Esophagus squamous epithelium (tissue), 5 donors: Measurements from ENCODE around the gene ZNF750. TPM values are rescaled to one million over a fixed set of nuclear protein-coding genes. Genes with fewer than 3 reads are reported as not detected.
A peak's percentile ranks its signal among the peaks of the same experiment; 100 is the strongest.

Experiments
- DNase-seq: peaks from one replicate; lab custom pipeline; 2025; lab: John Stamatoyannopoulos, UW
- H3K27ac ChIP-seq, 4 donors: fragments of 200-600 bp; sonication (generic); one replicate each; pipeline ENCODE4 v1.5.1; 2016 to 2019; ENCODE audit warnings: mild to moderate bottlenecking in 1 of 4
- H3K27me3 ChIP-seq, 4 donors: fragments of 200-600 bp; sonication (generic); 1 replicate in 3 of 4; 2 replicates in 1 of 4; pipeline versions ENCODE4 v1.5.1 to v1.6.0; 2017 to 2021; ENCODE audit warnings: antibody characterized with exemption in 1 of 4
- H3K36me3 ChIP-seq, 3 donors: fragments of 200-600 bp; sonication (generic); one replicate each; pipeline ENCODE4 v1.5.1; 2016 to 2019
- H3K4me1 ChIP-seq, 3 donors: fragments of 200-600 bp; sonication (generic); one replicate each; pipeline ENCODE4 v1.5.1; 2017 to 2019
- H3K4me3 ChIP-seq, 4 donors: fragments of 200-600 bp; sonication (generic); 1 replicate in 3 of 4; 2 replicates in 1 of 4; pipeline ENCODE4 v1.5.1; 2016 to 2019; ENCODE audit warnings: mild to moderate bottlenecking in 2 of 4, moderate library complexity in 1 of 4
- H3K9me3 ChIP-seq, 3 donors: fragments of 200-600 bp; sonication (generic); one replicate each; pipeline ENCODE4 v1.5.1; 2016 to 2019
- POLR2A ChIP-seq, 4 donors: fragments of 450-650 bp; IDR thresholded peaks; one replicate each; pipeline ENCODE4 v1.6.1; 2017; ENCODE audit warnings: antibody characterized with exemption in 4 of 4, mild to moderate bottlenecking in 4 of 4, moderate library complexity in 3 of 4
- WGBS, 2 donors: methylation state at CpG; one replicate each; pipeline ENCODE4 v1.1.5; 2018; 5-methylcytosine and 5-hydroxymethylcytosine counted together
- intact Hi-C: fragments of 100-400 bp; cut with DNase I; formaldehyde crosslinking; loops from one replicate; pipeline ENCODE4 v1.15.0; 2022
- total RNA-seq, 4 donors: library from RNA; depleted of rRNA; stranded (reverse); fragments of >200 nt; gene quantifications; one replicate each; pipeline ENCODE4 v1.1.0, GENCODE V29; 2016
- TF ChIP-seq, protein P1 (sequence below), 6 experiments: fragments of 450-650 bp in 4 of 6; fragments of 200-600 bp in 2 of 6; sonication (generic) in 2 of 6; IDR thresholded peaks; one replicate each; pipeline ENCODE4 v1.5.1; 2016 to 2019; ENCODE audit warnings: antibody characterized with exemption in 6 of 6, mild to moderate bottlenecking in 4 of 6, moderate library complexity in 4 of 6
- donor health status: DM: yes; HTN: yes; CAD: no.

Gene ZNF750
- total RNA-seq, 4 donors from 2014 or later, result 55.4 to 253 (median 96.8) TPM

DNA sequence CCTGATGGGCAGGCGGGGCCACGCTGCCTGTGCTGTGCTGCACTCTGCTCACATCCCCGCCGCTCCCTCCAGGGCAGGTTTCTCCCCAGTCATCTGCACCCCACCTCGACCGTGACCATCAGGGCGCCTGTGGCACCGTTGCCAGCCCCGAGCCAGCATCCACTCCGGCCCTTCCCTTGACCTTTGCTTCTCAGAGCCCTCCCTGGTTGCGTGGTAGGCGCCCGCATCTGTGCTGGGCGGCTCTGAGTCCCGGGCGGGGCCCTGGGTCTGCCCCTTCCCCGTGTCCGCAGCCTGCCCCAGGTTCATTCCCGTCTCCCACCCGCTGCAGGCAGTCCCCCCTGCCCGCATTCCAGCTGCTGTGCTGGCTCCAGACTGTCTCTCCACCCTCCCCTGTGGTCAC lies 33.2 kb downstream of the ZNF750 start:
- Histone ChIP-seq H3K4me1 (peaks cover 0 to 43% (median 0%) of the 10 kb centered on the region in 3 donors), H3K4me3 (no peak overlapping the region), H3K9me3 (no peaks in the 10 kb centered on the region), H3K27me3 (no peaks in the 10 kb centered on the region), H3K27ac (peak overlapping the region in 1 of 4 donors; percentile 43), H3K36me3 (peaks cover 0 to 65% (median 0%) of the 10 kb centered on the region in 3 donors)
- no peak for DNase-seq
- WGBS, 2 donors, result 93 to 95% methylated on average over 20 of the region's 21 CpGs
- intact Hi-C loops, result no loop called here
- TF ChIP-seq, protein P1, sequence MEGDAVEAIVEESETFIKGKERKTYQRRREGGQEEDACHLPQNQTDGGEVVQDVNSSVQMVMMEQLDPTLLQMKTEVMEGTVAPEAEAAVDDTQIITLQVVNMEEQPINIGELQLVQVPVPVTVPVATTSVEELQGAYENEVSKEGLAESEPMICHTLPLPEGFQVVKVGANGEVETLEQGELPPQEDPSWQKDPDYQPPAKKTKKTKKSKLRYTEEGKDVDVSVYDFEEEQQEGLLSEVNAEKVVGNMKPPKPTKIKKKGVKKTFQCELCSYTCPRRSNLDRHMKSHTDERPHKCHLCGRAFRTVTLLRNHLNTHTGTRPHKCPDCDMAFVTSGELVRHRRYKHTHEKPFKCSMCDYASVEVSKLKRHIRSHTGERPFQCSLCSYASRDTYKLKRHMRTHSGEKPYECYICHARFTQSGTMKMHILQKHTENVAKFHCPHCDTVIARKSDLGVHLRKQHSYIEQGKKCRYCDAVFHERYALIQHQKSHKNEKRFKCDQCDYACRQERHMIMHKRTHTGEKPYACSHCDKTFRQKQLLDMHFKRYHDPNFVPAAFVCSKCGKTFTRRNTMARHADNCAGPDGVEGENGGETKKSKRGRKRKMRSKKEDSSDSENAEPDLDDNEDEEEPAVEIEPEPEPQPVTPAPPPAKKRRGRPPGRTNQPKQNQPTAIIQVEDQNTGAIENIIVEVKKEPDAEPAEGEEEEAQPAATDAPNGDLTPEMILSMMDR (IDR thresholded peaks at IDR 0.05), result no peak
- no peak for TF ChIP-seq POLR2A (IDR thresholded peaks at IDR 0.05)

DNA sequence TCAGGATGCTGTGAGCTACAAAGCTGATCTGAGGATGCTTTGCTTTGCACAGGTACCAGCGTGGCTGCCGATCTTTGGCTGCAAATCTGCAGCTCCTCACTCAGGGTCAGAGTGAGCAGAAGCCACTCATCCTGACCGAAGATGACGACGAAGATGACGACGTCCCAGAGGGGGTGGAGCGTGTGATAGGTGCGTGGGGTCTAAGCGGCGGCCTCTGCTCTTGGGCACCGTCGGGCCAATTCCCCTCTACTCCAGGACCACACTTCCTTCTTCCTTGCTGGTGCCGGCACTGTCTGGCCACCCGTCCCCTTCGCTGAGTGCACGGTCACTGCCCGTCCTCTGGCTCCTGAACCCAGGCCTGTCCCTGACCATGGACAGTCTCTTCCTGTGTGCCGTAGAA lies 34.0 kb downstream of the ZNF750 start:
- no peaks in the 10 kb centered on the region for H3K27me3 ChIP-seq
- peaks cover 0 to 43% (median 0%) of the 10 kb centered on the region in 3 donors for H3K4me1 ChIP-seq
- 92 to 96% methylated on average over 12 to 19 of the region's 19 CpGs for WGBS, 2 donors
- intact Hi-C loops, result no loop called here
- no peak for TF ChIP-seq POLR2A (IDR thresholded peaks at IDR 0.05)
- TF ChIP-seq, protein P1 (IDR thresholded peaks at IDR 0.05), result no peak
- no peak overlapping the region for H3K27ac ChIP-seq
- H3K9me3 ChIP-seq, result no peaks in the 10 kb centered on the region
- no peak for DNase-seq
- H3K36me3 ChIP-seq, result peaks cover 0 to 65% (median 0%) of the 10 kb centered on the region in 3 donors
- no peak overlapping the region for H3K4me3 ChIP-seq

DNA sequence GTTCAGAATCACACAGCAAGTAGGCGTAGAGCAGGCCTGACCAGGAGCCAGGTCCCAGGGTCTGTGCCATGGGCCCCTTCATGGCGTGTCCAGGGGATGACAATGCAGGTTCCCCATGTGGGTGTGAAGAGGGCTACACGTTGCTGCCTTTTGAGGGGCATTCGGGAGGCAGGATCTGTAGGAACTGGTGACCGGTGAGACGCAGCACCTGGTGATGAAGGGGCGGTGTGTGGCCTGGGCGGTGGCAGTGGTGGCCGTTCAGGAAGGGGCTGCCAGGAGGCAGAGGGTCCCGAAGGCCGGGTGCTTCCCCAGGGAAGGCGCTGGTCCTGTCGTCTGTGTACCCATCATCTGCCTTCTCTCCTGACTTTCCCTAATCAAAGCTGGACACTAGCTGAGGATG lies 34.6 kb downstream of the ZNF750 start:
- Histone ChIP-seq H3K4me1 (peaks cover 0 to 43% (median 0%) of the 10 kb centered on the region in 3 donors), H3K27ac (peak overlapping the region; percentile 6 to 81 (median 54)), H3K9me3 (no peaks in the 10 kb centered on the region), H3K36me3 (peaks cover 0 to 65% (median 0%) of the 10 kb centered on the region in 3 donors), H3K4me3 (peak overlapping the region in 1 of 4 donors; percentile 6), H3K27me3 (no peaks in the 10 kb centered on the region)
- DNase-seq, result no peak
- TF ChIP-seq, protein P1 (IDR thresholded peaks at IDR 0.05), result no peak
- no peak for TF ChIP-seq POLR2A (IDR thresholded peaks at IDR 0.05)
- intact Hi-C loops, result no loop called here
- WGBS, 2 donors, result 91 to 93% methylated on average over 5 to 11 of the region's 13 CpGs

DNA sequence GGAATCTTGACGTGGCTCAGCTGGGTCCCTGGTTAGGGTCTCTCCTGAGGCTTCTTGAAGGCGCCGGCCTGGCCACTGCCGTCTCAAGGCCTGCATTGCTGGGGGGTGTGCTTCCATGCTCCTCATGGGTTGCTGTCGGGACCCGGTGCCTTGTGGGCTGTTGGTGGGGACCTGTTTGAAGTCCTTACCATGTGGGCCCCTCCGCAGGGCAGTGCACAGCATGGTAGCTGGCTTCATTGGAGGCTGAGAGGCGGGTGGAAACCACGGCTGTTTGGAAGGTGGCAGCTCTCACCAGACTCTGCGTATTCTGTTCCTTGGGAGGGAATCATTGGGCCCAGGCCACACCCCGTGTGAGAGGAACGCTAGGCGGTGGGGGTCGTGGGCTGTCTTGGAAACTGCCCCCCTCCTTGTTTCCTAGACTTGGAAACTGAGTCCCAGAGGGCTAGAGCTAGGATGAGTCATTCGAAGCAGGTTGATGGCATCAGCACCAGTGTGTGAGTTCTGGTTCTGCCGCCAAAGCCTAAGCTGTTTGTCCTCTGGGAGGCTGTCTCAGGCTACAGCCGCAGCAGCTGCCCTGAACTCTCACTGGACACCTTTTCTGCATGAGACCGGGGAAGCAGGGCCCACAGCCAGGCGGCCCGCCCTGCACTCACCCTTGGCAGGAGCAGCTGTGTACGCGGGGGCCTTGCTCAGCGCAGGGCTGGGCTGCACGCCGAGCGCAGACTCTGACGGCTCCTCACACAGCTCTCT lies 35.2 kb downstream of the ZNF750 start:
- peaks cover 0 to 65% (median 5%) of the 10 kb centered on the region in 3 donors for H3K36me3 ChIP-seq
- DNase-seq, result no peak
- intact Hi-C loops, result no loop called here
- H3K27ac ChIP-seq, result peak overlapping the region; percentile 6 to 81 (median 64)
- TF ChIP-seq, protein P1 (IDR thresholded peaks at IDR 0.05), result no peak
- no peak for TF ChIP-seq POLR2A (IDR thresholded peaks at IDR 0.05)
- 76% methylated on average over 10 of the region's 27 CpGs; no CpG with 5 or more reads in 1 of the 2 donors for WGBS, 2 donors
- no peaks in the 10 kb centered on the region for H3K9me3 ChIP-seq
- H3K4me1 ChIP-seq, result peaks cover 0 to 43% (median 0%) of the 10 kb centered on the region in 3 donors
- H3K27me3 ChIP-seq, result no peaks in the 10 kb centered on the region
- peak overlapping the region in 1 of 4 donors; percentile 6 for H3K4me3 ChIP-seq

DNA sequence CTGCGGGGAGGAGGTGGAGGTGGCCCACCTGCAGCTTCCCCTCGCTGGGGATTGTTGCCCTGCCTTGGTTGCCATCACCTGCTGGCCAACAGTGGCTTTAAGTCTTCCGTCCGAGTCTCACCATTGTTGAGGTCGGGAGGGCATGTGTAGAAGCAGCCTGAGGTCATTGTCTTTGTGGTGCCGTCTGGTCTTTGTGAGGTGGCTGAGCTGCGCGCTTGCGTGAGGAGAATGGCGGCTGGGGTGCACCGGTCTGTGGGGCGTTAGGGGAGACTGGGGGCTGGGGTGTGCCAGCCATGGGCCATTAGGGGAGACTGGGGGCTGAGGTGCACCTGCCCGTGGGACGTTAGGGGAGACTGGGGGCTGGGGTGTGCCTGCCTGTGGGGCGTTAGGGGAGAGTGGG lies 36.2 kb downstream of the ZNF750 start:
- H3K27me3 ChIP-seq, result no peaks in the 10 kb centered on the region
- no peak for DNase-seq
- intact Hi-C loops, result no loop called here
- WGBS, 2 donors, result 92 to 95% methylated on average over 3 to 4 of the region's 15 CpGs
- no peaks in the 10 kb centered on the region for H3K9me3 ChIP-seq
- no peak overlapping the region for H3K4me3 ChIP-seq
- peaks cover 0 to 65% (median 6%) of the 10 kb centered on the region in 3 donors for H3K36me3 ChIP-seq
- H3K4me1 ChIP-seq, result peaks cover 0 to 43% (median 0%) of the 10 kb centered on the region in 3 donors
- H3K27ac ChIP-seq, result no peak overlapping the region
- TF ChIP-seq, protein P1 (IDR thresholded peaks at IDR 0.05), result no peak
- no peak for TF ChIP-seq POLR2A (IDR thresholded peaks at IDR 0.05)
